HG03575 (cell line): ENCODE data around the gene TMEM202.
"Not testable (repeated sequence)": the region's sequence is repeated elsewhere in the genome, so short reads cannot be mapped to it uniquely, and the experiment has no call there.

Experiments
- ATAC-seq: cut with Tn5 transposase; IDR thresholded peaks from one replicate; pipeline ENCODE4 v1.9.1; 2021; ENCODE audit not compliant: unreplicated experiment, insufficient number of reproducible peaks, low FRiP score; ENCODE audit errors: extremely low read depth

The TMEM202 gene

GRCh38 chr15:72389231-72389630, 8.9 kb upstream of the TMEM202 start:
- no peak for ATAC-seq

DNA sequence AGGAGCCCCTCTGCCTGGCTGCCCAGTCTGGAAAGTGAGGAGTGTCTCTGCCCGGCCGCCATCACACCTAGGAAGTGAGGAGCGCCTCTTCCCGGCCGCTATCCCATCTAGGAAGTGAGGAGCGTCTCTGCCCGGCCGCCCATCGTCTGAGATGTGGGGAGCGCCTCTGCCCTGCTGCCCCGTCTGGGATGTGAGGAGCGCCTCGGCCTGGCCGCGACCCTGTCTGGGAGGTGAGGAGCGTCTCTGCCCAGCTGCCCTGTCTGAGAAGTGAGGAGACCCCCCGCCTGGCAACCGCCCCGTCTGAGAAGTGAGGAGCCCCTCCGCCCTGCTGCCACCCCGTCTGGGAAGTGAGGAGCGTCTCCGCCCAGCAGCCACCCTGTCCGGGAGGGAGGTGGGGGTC, 1.8 kb upstream of the TMEM202 start:
- not testable (repeated sequence) for ATAC-seq

DNA sequence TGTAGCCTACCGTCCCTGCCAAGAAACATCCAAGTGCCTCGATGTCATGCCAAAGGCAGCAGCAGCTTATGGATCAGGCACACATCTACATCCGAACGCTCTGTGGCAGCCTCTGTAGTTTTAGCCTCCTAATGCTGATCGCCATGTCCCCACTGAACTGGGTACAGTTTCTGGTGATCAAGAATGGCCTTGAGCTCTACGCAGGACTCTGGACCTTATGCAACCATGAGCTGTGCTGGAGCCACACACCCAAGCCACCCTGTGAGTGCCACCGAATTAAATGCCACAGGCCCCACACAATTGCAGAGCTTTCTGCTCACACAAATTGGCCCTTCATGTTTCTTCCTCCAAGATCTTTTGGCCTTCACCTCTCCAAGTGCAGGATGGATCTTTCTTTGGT, 543 bp downstream of the TMEM202 start:
- ATAC-seq, result no peak

GRCh38 chr15:72402726-72403125, 4.6 kb downstream of the TMEM202 start:
- no peak for ATAC-seq

- no peak for ATAC-seq
Observed at GRCh38 chr15:72404356-72404755, 6.3 kb downstream of the TMEM202 start.

- no peak for ATAC-seq
Observed at GRCh38 chr15:72404841-72405240, 6.7 kb downstream of the TMEM202 start.

GRCh38 chr15:72406936-72407335, 8.8 kb downstream of the TMEM202 start:
- no peak for ATAC-seq

DNA sequence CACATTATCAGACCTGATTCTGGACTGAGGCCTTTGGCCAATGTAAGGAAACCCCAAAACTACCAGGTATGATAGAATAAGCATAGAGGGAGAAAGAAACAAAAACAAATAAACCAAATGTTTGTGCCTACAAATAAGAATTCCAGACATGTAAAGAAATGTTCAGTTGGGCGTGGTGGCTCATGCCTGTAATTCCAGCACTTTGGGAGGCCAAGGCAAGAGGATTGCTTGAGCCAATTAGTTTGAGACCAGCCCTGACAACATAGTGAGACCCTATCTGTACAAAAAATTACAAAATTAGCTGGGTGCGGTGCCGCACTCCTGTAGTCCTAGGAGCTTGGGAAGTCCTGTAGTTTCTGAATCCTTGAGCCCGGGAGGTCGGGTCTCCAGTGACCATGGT, 13.0 kb downstream of the TMEM202 start:
- ATAC-seq, result no peak

- no peak for ATAC-seq
Observed at GRCh38 chr15:72411544-72411943, 13.4 kb downstream of the TMEM202 start.

DNA sequence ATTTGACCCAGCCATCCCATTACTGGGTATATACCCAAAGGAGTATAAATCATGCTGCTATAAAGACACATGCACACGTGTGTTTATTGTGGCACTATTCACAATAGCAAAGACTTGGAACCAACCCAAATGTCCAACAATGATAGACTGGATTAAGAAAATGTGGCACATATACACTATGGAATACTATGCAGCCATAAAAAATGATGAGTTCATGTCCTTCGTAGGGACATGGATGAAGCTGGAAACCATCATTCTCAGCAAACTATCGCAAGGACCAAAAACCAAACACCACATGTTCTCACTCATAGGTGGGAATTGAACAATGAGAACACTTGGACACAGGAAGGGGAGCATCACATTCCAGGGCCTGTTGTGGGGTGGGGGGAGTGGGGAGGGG, 15.2 kb downstream of the TMEM202 start:
- ATAC-seq, result not testable (repeated sequence)

DNA sequence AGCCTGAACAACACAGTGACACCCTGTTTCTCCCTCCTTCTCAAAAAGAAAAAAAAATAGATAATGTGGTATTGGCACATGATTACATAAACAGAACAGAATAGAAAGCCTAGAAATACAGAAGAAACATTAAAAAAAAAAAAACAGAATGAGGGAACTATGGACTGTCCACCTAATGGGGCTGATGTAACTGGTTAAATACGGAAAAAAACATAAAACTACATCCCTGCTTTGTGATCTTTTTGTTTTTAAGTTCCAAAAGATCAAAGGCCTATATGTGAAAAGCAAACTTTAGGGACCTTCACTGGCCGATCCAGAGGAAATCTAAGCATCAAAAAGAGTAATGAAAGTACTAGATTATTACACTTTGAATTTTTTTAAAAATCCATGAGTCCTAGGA, 17.2 kb downstream of the TMEM202 start:
- ATAC-seq, result no peak

DNA sequence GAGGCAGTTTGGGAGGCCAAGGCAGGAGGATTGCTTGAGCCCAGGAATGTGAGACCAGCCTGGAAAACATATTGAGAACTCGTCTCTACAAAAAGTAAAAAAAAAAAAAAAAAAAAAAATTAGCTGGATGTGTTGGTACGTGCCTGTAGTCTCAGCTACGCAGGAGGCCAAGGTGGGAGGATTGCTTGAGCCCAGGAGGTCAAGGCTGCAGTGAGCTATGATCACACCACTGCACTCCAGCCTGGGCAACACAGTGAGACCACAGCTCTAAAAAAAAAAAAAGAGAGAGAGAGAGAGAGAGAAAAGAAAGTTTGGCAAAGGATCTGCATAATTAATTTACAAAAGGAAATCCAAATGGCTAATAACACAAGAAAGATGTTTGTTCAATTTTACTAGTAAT, 21.7 kb downstream of the TMEM202 start:
- not testable (repeated sequence) for ATAC-seq

DNA sequence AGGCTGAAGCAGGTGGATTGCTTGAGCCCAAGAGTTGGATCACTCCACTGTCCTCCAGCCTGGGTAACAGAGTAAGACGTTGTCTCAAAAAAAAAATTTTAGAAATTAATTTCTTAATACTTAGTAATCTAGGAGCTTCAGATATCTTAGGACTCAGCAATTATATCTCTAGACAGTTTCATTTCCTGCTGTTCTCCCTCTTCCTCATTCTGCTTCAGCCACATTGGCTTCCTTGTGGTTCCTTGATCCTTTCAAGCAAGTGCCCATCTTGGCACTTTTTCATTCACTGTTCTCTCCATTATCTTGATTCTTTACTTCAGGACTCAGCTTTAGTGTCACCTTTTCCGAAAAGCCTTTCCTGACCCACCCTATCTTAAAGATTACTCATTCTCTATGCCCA, 22.5 kb downstream of the TMEM202 start:
- no peak for ATAC-seq

DNA sequence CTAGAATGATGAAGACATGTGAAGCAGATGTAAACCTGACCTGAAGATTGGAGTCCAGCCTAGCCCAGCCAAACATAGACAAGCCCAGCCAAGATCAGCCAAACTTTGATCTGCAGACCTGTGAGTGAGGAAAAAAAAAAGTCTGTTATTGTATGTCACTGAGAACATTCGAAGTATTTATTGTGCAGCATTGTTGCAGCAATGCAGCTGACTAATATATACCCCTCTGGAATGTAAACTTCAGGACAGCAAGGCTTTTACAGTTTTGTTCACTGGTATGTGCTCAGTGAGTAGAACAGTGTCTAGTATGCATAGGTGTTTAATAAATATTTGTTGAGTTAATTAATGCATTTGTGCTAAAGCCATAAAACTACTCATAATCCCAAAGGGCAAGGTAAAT, 23.4 kb downstream of the TMEM202 start:
- no peak for ATAC-seq

DNA sequence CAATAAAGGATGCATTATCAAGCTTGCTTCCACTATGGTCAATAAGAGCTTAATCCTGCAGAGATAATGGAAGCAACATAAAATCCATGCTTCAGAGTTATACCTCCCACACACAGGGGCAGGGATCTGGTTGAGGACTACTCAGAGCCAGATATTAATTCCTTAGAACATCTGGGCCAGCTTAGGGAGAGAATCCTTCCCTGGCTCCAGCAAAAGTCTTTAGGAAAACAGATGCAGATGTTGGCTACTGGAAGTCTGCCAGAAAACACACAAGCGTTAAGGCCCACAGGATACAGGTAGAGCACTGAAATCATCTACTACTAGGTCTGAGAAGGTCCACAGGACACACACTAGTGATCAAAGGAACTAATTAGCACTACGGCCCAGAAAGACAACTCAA, 25.2 kb downstream of the TMEM202 start:
- no peak for ATAC-seq

DNA sequence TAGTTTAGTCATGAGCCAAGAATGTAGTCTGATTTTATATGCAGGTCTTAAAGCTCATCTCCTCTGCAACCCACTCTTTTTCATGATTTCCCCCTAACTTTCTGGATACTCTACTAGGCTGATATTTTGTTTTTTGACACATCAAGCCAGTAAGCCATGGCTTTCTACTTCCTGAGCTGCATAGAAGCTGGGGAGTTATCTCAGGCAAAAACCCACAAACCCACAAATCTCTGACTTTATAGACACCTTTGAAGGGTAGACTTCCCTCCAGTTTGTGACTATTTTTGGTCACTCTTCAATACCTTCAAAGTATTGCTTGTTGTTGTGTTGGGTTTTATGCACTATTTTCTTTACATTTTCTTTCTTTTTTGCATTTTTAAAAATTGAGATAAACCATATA, 28.6 kb downstream of the TMEM202 start:
- no peak for ATAC-seq

DNA sequence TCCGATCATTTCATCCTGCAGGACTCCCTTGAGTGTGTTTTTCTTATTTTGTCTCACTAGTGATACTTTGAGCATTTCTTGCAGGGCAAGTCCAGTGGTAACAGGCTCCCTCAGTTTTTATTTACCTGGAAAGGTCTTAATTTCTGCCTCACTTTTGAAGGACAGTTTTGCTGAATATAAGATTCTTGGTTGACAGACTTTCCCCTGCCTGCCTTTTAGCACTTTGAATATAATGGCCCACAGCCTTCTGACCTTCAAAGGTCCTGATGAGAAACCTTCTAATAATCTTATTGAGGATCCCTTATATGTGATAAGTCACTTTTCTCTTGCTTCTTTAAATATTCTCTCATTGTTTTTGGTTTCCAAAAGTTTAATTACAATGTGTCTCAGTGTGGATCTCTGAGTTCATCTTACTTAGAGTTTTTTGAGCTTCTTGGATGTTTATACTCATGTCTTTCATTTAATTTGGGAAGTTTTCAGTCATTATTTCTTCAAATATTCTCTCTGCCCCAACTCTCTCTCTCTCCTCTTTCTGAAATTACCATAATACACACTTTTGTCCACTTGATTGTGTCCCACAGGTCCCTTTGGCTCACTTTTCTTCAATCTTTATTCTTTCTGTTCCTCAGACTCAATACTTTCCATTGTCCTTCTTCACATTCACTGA, 39.7 kb downstream of the TMEM202 start:
- no peak for ATAC-seq

GRCh38 chr15:72442848-72443247, 44.7 kb downstream of the TMEM202 start:
- not testable (repeated sequence) for ATAC-seq

GRCh38 chr15:72445426-72445825, 47.3 kb downstream of the TMEM202 start:
- no peak for ATAC-seq

- ATAC-seq, result no peak
Observed at GRCh38 chr15:72450805-72451204, 52.7 kb downstream of the TMEM202 start.

GRCh38 chr15:72451224-72451623, 53.1 kb downstream of the TMEM202 start:
- no peak for ATAC-seq
